GM12892 (cell line): ENCODE results near the gene PIRT.

Source experiments
- POLR2A ChIP-seq: IDR thresholded peaks from 2 replicates; pipeline ENCODE4 v1.6.1; 2011; ENCODE audit warnings: low read depth, low read length, control low read depth
- POLR2AphosphoS5 ChIP-seq: IDR thresholded peaks from 2 replicates; pipeline ENCODE4 v1.6.1; 2011; ENCODE audit warnings: low read depth, low read length, control low read depth
- TAF1 ChIP-seq: IDR thresholded peaks from 2 replicates; pipeline ENCODE4 v1.6.1; 2011; ENCODE audit warnings: low read depth, mild to moderate bottlenecking, control low read depth, low read length, borderline replicate concordance

- no peak for TF ChIP-seq POLR2AphosphoS5
- no peak for TF ChIP-seq POLR2A
- TF ChIP-seq TAF1, result no peak
Observed at GRCh38 chr17:10836966-10837590, 809 bp downstream of the PIRT start.
